ENCODE measurements around the gene MEDAG.

GRCh38 chr13:30857018-30857417 is 49.1 kb upstream of the MEDAG start:
- TF ChIP-seq CTCF (IDR thresholded peaks at IDR 0.05) (no peak), POLR2AphosphoS5 (IDR thresholded peaks at IDR 0.05; ENCODE audit: low read depth, low read length) (no peak), REST (IDR thresholded peaks at IDR 0.05; ENCODE audit: insufficient read depth in 1 of 2, low read depth in 2 of 2, low read length in 1 of 2) (no peak), SIN3A (IDR thresholded peaks at IDR 0.05; ENCODE audit: borderline replicate concordance, insufficient read depth, low read depth, low read length) (no peak)

Data from Panc1 (cell line).